ENCODE data around the gene ZFPM1. TPM values are rescaled to one million over a fixed set of nuclear protein-coding genes. Genes with fewer than 3 reads are reported as not detected.
"Not testable (repeated sequence)": the region's sequence is repeated elsewhere in the genome, so short reads cannot be mapped to it uniquely, and the experiment has no call there.

The ZFPM1 gene
- total RNA-seq, 2 experiments from 2014 or later: 14.3 to 14.7 TPM

- ChIA-PET CTCF (interaction anchor here (0.6 kb wide), 1 partner anchor 598 kb away, joined by 3 read pairs; no protein-coding TSS in a partner anchor), POLR2A (no interaction called here)
These were observed 19.6 kb downstream of the ZFPM1 start for GRCh38 chr16:88472637-88473205.

- ChIA-PET POLR2A (no interaction called here), CTCF (no interaction called here)
These were observed 20.8 kb downstream of the ZFPM1 start for GRCh38 chr16:88473666-88474534.

GRCh38 chr16:88475037-88475436 lies 22.0 kb downstream of the ZFPM1 start:
- ChIA-PET CTCF (no interaction called here), POLR2A (interaction anchor here (1.0 kb wide), 1 partner anchor 8 kb away, joined by 3 read pairs; no protein-coding TSS in a partner anchor)

GRCh38 chr16:88476203-88476602 lies 23.1 kb downstream of the ZFPM1 start:
- POLR2A ChIA-PET: no interaction called here
- CTCF ChIA-PET: interaction anchor here (0.5 kb wide), 1 partner anchor 370 kb away, joined by 3 read pairs; no protein-coding TSS in a partner anchor

DNA sequence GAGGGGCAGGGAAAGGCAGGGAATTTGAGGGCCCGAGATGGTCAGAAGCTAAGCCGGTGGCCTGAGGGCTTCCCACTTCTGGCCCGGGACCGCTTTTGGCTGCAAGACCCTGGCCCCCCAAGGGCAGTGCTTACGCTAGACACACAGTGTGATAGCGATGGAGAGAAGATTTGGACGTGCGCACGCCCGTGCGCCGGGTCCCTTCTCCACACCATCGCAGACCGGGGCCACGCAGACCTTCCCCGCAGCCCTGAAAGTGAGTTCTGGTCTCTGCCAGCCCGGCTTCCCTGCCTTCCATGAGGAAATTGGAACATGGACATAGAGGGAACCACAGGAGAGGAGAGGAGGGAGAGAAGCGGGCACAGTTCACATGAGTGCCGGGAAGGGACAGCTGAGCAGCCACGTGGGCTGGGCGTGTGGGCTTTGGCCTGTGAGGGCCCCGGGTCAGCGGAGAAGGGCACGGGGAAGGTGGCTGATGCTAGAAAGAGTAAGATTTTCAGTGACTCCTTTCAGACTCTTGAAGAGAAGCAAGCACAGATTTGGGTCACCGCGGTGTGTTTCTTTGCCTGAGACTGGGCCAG lies 23.8 kb downstream of the ZFPM1 start:
- ChIA-PET CTCF (no interaction called here), POLR2A (no interaction called here)

DNA sequence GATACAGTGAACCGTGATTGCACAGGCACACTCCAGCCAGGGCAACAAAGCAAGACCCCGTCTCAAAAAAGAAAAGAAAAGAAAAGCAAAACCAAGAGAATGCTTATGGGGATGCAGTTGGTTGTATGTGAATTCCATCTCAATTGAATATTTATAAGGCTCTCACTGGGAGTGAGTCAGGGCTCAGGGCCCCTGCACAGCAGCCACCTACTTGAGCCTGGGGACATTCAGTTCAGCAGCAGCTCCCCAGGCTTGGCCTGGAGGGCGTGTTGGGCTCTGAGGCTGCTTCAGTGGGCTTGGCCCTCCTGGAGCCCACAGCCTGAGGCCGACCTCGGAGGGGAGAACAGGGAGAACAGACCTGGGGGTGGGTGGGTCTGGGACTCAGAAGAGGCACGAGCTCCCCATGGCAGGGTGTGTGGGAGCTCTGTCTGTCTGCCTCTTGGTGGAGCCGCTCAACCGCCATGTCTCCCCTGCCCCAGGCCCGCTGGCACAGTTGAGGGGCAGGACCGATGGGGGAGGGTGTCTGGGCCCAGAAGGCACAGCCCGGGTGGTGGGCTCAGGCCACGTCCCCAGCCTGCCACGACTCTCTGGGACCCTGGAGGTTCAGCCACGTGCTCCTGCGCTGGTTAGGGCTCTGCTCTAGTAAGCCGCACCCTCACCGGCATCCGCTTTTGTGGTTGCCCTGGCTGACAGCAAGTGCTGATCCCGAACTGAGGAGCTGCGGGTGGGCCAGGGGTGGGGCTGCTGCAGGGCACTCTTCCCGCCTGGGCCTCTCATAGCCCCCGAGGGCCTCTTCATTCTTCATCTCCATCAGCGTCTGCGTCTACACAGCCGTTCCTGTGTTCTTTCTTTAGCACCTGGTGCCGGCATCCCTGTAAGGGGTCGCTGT lies 24.8 kb downstream of the ZFPM1 start:
- POLR2A ChIA-PET: no interaction called here
- CTCF ChIA-PET: no interaction called here

- CTCF ChIA-PET: no interaction called here
- POLR2A ChIA-PET: no interaction called here
These were observed 26.1 kb downstream of the ZFPM1 start for GRCh38 chr16:88478889-88479792.

GRCh38 chr16:88479793-88480760 lies 27.0 kb downstream of the ZFPM1 start:
- CTCF ChIA-PET: no interaction called here
- POLR2A ChIA-PET: no interaction called here

DNA sequence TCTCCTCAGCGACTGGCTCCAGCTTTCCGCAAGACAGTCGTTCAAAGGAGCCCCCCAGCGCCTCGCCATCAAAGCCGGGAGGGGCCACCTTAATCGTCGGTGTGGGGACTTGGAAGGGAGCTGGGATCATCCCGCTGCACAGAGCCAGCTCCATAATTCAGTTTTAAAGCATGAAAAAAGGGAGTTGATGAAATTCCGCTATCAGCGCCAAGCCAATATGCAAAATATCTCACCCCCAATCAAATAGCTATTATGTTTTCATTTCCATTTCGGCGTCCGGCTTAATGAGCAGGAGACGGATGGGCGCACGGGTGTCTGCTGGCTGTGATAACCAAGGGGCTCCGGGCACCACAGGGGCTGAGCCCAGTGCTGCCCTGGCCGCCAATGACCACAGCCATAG lies 27.7 kb downstream of the ZFPM1 start:
- POLR2A ChIA-PET: no interaction called here

DNA sequence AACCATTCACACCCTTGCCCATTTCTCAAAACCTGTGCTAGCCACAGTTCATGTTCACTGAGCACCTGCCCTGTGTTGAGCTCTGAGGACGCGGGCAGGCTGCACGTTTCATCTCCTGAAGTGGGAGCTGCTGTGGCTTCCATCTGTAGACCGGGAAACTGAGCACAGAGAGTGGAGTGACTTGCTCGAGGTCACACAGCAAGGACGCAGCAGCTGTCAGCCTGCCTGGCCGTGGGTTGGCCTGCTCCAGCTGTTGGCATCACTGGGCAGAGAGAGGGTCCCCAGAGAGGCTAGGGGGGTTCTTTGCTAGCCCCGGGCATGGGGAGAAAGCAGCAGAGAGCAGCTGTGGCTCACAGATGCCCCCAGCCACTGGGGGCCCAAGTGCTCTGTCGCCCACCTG lies 28.8 kb downstream of the ZFPM1 start:
- ChIA-PET POLR2A (no interaction called here), CTCF (no interaction called here)

More for the DNA sequence above, 27.7 kb downstream of the ZFPM1 start:
- CTCF ChIA-PET: no interaction called here

GRCh38 chr16:88482630-88483391 lies 29.7 kb downstream of the ZFPM1 start:
- POLR2A ChIA-PET: no interaction called here
- CTCF ChIA-PET: no interaction called here

GRCh38 chr16:88483392-88483641 lies 30.2 kb downstream of the ZFPM1 start:
- CTCF ChIA-PET: no interaction called here
- POLR2A ChIA-PET: no interaction called here

DNA sequence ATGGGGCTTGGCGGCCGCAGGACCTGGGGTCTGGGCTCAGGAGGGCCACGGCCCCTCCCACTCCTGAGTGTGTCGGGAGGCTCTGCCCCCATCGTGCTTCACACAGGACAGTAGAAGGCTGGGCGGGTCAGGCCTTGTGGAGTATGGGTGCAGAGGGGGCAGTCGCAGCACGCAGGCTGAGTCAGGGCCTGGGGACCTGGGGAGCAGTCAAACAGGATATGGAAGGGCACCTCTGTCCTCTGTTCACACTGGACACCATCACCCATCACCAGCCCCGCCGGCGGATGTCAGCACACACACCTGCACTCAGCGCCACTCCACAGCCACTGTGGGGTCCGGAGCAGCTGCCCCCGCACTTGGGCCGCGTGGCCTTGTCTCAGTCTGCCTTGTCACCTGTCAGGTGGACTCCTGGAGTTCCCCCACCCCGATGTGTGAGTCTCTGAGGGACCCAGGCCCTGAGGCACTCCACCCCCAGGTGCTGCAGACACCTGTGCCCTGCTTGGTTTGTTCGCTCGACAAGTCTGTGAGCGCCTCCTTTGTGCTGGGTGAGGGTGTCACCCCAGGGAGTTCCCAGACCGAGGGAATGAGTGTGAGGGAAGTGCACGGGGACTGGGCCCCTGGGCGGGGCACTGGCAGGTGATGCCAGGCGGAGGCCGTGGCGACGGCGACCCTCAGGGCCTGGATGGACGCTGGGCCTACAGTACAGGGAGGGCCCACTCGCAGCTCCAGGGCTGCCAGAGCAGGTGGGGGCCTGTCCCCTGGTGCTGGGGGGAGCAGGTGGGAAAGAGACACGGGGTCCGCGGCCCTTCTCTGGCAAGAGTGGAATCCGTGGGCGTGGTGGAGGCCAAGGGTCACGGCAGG lies 31.7 kb downstream of the ZFPM1 start:
- POLR2A ChIA-PET: no interaction called here
- CTCF ChIA-PET: no interaction called here

DNA sequence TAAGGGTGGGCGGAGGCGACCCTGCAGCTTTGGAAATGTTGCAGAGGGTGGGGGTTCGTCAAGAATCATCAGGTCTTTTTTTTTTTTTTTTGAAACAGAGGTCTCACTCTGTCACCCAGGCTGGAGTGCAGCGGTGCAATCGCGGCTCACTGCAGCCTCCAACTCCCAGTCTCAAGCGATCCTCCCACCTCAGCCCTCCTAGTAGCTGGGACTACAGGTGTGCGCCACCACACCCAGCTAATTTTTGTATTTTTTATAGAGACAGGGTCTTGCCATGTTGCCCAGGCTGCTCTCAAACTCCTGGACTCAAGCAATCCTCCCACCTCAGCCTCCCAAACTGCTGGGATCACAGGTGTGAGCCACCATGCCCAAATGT lies 32.3 kb downstream of the ZFPM1 start:
- POLR2A ChIA-PET, CTCF ChIA-PET: not testable (repeated sequence)

DNA sequence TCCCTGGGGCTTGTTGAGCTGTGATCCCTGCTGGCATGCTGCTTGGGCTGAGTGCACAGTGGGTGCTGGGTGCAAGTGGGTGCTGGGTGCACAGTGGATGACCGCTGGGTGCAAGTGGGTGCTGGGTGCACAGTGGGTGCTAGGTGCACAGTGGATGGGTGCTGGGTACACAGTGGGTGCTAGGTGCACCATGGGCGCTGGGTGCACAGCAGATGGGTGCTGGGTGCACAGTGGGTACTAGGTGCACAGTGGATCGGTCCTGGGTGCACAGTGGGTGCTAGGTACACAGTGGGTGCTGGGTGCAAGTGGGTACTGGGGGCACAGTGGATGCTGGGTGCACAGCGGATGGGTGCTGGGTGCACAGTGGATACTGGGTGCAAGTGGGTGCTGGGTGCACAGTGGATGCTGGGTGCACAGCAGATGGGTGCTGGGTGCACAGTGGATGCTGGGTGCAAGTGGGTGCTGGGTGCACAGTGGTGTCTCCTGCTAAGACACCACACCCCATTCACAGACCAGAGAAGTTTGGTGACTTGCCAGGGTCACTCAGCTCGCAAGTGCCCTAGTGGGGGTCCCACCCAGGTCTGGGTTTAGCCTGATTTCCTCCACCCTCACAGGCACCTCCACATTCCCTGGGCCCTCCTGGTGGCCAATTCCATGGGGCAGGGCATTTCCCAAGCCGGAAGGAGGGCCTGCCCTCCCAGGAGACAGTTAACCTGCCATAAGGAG lies 33.5 kb downstream of the ZFPM1 start:
- CTCF ChIA-PET: no interaction called here
- POLR2A ChIA-PET: no interaction called here

- CTCF ChIA-PET: no interaction called here
These were observed 34.0 kb downstream of the ZFPM1 start for GRCh38 chr16:88487124-88487432.

More at GRCh38 chr16:88487124-88487432, 34.0 kb downstream of the ZFPM1 start:
- POLR2A ChIA-PET: no interaction called here
